ENCODE measurements around the gene ATM.

- TF ChIP-seq CTCF (IDR thresholded peaks at IDR 0.05; ENCODE audit: insufficient read depth, low read depth, low read length) (no peak), EZH2 (IDR thresholded peaks at IDR 0.05; ENCODE audit: insufficient read depth, low read length) (no peak)
Observed at GRCh38 chr11:108218912-108219783, 3.7 kb upstream of the ATM start.
